Activated CD4-positive, CD25-positive, alpha-beta regulatory T cell treated with anti-CD3 and anti-CD28 coated beads, Interleukin-2, amount 50 U/mL, for 72 hours (primary cell): ENCODE data around the gene HIPK2.

Experiments used
- DNase-seq: peaks from one replicate; pipeline ENCODE4 v3.0.0; 2021

Gene HIPK2

DNA sequence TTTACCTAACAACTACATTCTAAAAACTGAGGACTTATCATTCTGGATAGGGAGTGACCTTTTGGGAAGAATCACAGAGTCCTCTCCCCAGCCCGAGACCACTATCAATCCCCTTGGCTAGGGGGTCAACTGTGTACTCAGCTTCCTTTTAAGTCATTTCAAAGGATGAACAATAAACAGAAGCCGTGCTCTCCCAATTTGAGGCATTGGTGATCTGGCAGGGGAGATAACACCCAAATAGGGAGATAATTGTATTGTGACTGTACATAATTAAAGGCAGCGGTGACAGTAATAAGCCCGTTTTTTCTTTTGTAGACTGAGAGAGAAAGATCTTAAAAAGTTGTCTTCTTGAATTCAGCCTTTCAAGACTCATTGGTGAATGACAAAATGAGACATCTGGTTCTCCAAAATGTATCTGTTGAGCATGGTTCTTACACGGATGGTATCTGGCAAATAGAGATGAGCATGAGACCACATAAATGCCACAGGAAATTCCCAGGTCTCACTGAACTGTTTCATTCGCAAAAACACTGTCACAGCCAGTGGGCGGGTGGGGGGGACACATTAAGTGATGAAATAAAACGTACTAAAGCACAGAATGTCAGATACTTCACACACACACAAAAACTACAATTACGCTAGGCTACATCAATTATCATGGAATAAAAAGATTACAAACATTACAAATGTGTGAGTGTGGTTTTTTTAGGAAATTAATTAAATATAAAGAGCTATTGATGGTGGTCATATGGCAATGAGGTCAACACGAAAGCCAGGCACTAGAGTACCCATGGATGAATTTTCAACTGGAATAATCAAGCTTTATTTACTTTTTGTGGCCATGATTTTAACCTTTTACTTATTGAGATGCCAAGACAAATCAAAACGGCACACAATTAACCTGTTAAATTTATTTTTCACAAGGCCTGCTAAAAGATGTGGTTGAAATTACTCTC, 108.4 kb downstream of the HIPK2 start:
- DNase-seq, result no peak

DNA sequence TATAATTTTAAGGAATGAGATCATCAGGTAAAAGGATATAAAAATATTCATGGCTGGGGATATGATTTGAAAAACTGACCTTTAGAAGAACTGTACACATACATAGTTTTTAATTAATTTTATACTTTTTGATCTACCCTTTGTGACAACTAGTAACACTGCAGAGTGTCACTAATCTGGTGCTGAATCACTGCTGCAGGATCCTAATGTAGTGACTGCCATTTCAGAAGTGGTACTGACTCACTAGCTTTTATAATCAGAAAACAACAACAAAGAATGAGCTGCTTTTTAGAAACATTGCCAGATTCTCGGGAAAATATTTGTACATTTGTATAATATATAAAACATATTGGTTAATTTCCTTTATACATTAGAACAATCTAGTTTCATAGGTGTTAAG, 110.4 kb downstream of the HIPK2 start:
- DNase-seq, result no peak

DNA sequence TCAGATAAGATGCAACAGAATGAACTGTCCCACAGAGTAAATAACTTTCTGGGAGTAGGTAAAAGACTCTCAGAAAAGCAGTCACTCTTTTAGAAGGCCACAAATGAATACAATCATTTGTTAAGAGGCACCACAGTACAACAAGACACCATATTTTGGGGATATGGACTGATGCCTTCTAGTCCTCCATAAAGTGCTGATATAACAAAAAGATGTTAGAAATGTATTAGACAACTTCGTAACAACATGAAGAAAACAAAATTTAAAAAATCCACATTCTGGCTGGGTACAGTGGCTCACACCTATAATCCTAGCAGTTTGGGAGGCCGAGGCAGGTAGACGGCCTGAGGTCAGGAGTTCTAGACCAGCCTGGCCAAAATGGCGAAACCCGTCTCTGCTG, 111.3 kb downstream of the HIPK2 start:
- no peak for DNase-seq

DNA sequence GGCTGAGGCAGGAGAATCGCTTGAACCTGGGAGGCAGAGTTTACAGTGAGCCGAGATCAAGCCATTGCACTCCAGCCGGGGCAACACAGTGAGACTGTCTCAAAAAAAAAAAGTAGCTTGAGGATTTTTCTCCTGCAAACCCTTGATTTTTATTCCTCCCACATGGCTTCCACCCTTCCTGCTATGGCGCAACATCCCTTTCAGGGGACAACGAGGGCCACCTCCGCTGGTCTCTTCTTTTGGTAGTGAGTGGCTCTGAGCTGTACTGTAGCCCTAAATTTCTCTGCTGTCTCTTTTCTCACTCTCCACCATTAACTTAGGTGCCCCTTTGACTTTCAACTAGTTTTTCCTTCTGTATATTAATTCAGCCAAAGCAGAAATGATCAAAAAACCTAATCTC, 113.4 kb downstream of the HIPK2 start:
- no peak for DNase-seq

DNA sequence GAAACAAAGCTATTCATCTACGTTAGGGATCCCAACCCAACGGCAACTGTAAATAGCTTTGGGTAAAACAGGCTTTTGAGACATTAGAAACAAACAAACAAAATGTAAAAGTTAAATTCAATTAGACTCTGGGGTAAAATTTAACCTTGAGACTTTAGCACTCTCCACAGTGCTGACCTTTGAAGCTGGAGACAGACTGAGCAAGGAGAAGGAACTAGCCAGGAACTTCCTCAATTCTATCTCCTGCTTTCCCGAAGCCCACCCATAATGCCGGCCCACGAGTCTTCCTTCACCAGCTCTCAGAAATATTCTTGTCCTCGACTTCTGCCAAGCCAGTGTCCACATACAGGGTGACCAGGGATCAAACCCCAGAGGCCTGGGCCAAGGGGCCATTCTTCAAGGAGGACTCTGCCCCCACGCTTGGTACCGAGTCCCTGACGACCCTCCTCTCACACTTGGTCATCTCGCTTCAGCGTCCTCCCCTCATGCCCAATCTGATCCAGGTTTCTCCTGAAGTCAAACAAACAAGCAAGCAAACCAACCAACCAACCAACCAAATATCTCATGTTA, 114.1 kb downstream of the HIPK2 start:
- DNase-seq, result no peak

DNA sequence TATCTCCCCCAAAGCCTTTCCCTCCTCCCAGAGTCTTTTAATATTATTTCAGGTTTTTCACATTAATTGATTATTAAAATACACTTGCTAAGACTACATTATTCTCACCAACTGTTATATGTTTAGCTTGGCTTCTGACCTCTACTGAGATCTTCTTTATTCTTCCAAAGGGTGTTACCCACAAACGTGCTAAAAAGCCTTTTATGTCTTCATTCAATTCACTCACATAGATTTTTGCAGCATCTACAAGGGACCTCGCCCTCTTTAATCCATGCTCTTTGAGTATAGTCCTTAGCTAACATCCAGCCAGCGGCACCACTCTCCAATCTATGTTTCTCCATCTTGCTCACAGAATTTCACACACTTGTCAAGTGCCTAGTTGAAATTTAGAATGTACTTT, 115.9 kb downstream of the HIPK2 start:
- no peak for DNase-seq

DNA sequence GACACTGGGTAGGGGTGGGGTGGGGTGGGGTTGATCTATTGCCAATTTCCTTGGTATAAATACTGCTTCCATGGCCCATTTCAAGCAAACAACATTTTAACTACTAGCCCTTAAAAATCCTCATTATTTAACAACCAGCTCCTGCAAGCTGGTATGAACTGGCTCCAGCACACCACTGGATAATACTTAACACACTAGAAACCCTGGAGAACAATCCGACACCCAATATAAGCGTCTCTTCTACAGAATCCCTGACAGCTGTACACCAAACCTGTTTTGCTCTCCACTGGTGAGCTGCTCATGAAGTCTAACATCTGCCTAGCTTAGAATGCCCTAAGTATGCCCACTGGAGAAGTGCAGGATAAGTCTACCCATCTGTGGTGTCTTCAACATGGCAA, 116.8 kb downstream of the HIPK2 start:
- no peak for DNase-seq

DNA sequence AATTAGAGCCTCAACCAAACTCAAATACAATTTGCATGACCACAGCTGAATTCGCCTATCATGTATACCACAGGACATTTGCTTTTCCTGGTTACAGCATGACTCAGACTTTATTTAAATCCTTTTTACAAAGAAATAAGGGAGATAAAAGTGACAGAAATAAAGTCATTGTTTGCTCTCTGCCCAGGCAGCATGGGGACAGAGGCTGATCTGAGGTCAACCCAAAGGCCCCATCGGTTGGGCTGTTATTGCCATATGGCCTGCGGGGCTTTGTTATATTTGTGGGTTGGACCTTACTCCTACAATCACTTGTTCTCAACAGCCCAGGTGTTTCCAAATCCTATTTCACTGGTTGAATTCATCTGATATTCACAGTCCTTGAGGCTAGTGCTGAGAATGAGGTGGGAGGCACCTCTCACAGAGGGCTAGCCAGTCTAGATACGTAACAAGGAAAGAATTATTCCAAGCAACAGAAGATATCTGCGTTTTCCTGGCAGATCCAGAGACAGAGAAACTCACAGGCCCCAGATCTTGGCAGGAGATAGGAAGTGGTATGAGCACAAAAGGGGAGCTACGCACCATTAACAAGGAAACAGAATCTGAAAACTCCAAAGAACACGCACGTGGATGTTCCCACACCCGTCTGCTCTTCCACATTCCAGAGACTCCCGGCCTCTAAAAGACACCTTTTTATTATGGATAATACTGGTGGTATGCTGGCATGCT, 117.3 kb downstream of the HIPK2 start:
- no peak for DNase-seq

DNA sequence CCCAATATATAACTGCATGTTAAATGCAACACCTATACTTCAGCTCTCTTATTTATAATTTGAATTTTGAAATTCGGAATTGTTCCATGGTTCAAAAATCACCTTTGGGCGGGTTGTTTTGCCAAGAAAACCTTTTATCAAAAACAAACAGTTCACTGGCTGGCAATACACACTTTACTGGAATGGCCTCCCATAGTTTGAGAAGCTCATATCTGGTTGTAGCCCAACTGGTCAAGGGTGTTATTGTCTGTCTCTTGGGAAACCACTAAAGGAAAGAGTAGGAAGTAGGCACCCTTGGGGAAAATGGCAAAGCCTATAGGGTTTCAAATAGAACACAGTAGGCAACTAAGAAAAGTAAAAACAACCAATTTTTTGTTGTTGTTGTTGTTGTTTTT, 117.9 kb downstream of the HIPK2 start:
- DNase-seq, result no peak

DNA sequence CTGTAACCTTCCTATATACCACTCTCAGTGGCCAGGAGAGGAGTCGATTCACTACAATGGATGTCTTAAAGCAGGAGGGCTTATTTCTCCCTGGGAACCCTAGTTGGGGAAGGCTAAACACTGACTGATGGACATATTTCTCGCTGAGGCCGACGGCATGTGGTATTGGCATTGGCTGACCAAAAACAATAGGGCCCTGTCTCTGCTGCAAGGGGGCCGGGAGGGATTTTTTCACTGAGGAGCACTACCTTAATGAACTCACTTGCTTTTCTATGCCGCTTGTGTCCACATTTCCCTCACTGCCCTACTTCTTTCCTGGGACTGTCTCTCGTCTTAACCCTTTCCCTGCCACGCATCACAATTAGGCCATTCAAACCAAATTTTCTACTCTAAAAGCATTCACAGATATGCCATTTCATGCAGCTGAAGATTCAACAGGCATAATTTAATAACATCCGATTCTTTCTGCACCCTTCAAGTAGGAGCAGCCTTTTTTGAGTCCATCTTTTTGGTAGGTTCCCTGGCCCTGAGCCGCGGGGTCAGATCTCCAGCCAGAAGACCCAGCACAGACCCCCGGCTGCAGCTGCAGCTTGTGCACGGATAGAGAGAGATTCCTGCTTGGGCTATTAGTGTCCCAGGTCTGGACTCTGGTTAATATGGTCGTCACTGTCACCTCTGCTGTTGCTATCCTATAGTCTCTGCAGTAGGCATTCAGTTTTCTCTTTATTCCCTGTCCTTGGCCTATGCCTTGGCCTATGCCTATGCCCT, 118.7 kb downstream of the HIPK2 start:
- DNase-seq, result no peak

DNA sequence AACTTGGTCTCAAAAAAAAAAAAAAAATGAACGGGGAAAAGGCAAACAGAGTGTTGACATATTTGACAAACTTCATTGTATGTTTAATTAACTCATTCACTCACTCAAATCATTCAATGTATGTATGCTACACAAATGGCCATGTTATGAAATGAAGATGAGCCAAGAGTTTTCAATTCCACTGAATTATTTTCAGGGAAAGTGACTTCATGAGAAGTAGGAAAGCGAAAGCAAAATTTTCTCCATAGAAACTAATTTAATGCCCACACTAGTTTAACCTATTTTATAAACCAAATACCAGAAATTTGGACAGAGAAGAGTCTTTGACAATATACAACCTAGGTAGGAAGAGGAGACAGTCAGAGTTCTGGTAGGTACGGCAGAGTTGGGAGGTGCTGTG, 119.5 kb downstream of the HIPK2 start:
- no peak for DNase-seq

DNA sequence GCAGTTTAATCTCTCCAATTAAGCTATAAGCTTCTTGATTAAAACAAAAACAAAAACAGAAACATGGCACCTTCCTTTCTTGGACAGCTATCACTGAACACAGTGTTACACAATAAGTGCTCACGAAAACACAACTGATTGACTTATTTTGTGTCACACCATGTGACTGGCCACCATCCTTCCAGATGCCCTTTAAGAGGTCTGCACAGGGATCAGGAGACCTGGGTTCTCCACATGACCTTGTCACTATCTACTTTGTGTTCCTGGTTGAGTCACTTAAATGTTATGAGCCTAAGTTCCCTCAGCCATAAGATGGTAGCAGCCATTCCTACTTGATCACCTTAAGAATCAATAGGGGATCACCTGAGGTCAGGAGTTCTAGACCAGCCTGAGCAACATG, 120.1 kb downstream of the HIPK2 start:
- DNase-seq, result no peak

DNA sequence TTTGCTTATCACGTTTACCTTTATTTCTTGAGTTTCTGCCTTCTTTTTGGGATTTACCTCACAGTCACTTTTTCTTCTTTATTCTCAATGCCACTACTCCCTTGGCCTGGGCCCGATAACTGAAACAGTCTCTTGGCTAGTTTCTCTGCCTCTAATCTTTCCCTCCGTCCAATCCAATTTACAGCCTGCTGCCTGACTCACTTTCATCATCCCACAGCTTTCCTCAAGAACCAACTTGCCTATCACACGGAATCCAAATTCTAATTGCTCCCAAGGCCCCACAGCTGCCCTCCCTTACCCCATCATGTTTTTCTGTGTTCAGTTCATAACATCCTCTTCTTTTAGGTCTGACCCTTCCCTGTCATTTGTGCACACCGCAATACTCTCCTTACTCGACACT, 121.4 kb downstream of the HIPK2 start:
- DNase-seq, result no peak

DNA sequence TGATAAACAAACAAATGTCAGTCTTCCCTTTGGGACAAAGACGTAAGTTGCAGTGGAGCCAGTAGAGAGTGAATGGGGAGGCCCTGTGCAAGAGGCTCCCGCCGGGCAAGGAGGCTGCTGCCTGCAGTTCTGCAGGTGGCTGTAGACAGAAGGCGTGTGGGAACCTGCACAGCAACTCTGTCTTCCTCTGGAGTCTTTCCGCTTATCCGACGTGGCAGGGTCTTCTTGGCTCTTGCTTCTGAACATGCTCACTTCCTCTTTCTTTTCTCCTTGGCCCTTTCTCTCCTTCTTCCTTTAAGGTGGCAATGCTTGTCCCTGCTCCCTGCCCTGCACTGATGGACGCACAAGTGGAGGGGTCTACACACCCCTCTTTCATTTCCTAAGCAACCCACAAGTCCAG, 122.5 kb downstream of the HIPK2 start:
- DNase-seq, result no peak

DNA sequence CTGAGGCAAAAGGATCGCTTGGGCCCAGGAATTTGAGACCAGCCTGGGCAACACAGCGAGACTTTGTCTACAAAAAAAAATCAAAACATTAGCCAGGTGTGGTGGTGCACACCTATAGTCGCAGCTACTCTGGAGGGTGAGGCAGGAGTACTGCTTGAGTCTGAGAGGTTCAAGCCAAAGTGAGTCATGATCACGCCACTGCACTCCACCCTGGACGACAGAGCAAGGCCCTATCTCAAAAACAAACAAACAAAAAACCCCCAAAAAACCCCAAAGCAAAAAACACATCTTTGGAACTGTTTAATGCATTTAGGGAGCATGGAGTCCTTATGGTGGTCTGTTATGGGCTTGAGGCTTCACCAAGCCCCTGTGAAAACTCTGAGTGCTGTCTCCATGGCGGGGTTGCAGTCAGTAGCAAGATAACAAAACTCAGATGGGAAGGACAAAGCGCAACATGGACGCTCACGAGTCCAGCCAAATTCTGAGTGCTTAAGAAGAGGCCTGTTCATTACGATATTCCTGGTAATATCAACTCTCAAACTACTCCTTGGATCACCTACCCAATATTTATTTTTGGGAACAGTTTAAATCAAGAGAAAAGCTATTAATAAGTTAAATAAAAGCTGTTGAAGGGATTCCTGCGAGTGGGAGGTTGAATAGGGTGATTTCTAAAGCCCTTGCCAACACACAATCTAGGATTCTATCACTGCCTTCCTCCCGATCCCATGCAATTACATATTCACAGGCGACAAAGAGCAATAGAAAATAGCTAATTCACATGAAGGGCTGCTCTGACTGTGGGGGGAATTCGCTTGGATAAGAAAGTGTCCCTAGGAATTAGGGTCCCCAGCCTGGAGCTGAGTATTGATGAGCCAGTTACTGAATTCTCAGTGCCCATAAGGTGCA, 123.3 kb downstream of the HIPK2 start:
- no peak for DNase-seq

DNA sequence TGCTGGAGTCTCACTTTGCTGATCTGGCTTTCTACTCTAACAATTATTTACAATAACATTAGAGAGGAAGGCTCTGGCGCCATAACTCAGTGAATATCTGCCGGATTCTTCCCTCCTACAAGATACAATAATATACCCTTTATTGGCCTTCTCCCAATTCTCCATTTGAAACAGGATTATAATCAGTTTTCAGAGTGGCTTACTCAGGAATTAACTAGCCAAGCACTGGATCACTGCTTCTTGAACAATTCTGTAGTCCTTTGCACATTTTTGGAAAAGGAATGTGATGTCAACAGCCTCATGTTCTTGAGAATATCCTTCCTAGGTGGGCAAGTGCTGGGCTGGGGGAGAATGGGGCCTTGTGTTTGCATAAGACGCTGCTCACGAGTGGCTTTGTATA, 125.9 kb downstream of the HIPK2 start:
- no peak for DNase-seq

DNA sequence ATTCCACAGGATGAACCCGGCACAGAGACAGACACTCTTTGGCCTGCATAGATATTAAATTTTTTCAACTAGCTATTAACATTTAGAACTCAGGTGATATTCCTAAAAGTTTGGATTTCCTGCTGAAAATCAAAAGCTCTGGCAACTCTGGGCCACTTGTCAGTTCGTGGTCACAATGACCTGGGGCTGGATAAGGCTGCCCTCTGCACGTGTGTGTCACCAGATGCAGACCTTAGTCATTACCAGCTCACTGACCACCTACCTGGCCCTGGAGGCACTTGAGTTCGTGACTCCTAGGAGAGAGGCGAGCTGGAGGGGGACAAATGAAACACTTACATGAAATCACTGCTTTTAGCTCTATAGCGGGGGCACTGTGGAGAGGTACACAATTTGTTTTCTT, 126.5 kb downstream of the HIPK2 start:
- DNase-seq, result no peak

DNA sequence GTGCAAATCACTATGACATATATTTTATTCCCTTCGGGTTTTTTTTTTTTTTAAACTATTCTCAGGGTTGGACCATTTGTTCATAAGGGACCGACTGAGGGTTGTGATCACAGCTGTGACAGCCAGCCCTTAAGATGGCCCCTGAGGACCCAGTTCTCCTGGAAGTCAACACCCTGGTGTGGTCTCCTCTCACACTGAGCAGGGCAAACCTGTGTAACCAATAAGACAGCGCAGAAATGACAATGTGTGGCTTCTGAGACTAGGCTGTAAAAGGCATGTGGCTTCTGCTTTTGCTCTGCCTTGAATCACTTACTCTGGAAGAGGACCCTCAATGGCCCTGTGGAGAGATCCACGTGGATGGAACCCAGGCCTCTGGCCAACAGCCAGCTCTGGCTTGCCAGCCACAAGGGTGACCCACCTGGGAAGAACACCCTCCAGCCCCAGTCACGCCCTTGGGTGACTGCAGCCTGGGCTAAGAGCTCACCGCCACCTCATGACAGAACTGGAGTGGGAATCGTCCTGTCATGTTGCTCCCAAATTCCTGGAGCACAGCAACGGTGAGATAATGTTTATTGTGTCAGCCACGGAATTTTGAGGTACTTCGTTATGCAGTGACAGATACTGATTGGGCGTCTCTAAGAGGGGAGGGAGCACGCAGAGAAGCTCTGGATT, 127.2 kb downstream of the HIPK2 start:
- no peak for DNase-seq

DNA sequence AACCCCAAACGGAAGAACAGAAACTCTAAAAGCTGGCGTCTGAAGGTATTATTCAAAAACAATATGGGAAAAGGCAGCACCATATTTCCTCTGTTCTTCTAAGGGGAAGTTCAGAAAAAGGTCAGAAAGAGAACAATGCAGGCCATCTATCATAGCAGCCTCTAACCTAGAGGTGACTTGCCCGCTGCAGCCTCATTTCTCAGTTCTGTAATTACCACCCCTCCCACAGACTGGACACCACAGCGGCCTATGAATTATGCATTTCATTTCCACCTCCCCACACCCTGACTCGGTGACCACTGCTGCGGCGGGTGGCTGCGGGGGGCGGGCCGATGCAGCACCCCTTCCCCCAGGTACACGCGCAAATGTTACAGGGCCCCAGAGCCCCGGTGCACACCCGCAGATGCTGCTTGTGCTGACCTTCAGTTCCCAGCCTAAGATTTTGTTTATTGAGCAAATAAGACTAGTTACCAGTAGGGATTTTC, 128.8 kb downstream of the HIPK2 start:
- no peak for DNase-seq

DNA sequence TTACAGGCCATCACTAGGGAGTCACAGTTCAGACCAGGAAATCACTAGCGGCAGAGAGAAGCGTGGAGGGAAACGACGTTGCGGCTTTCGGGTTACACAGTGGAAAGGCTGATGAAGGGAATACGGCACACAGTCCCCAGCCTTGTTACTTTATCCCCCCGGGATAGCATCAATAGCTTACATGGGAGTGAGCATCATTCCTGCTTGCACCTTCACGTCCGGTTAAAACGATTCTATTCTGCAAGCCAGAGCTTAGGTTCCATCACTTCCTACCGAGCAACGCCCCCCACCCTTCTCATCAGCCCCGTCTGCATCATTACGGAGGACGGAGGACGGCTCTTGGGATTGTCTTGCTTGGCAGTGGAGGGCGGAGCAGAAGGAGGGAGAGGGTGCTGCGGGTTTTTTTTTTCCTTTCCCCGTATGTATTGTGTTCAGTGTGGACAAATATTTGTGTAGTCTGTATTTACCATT, 129.4 kb downstream of the HIPK2 start:
- DNase-seq, result no peak

DNA sequence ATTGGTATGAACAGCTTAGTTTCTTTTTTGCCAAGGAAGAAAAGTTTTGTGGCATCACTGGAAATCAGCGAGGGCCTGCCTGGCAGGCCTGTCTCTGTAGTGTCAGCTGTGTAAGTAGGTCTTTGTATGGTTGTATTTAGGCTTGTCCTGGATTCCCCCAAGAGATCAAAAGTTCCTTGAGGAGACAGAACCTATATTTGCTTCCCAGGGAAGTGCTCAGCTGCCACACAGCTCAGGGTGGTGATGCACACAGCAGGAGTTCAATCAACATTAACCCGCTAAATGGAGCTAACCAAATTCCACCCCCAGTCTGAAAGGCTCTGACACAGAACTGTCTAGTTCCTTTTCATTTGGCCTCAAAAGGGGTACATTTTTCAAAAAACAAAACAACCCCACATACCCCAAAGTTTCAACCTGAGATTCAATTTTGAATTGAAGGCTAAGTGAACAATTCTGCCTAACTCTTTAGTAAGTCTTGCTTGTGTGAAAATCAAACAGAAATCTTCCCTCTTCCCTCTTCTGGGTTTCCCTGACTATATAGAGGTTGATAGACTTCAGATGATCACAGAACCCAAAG, 129.9 kb downstream of the HIPK2 start:
- no peak for DNase-seq
